GM21825 (cell line): ENCODE results near the gene RHOH.
A peak's percentile ranks its signal among the peaks of the same experiment; 100 is the strongest.

ENCODE experiments used
- ATAC-seq: cut with Tn5 transposase; IDR thresholded peaks from one replicate; pipeline ENCODE4 v1.9.1; 2021; ENCODE audit warnings: mild to moderate bottlenecking, moderate library complexity; ENCODE audit not compliant: unreplicated experiment

RHOH gene

GRCh38 chr4:40204507-40205258, 7.9 kb downstream of the RHOH start:
- ATAC-seq: no peak

GRCh38 chr4:40205259-40206198, 8.7 kb downstream of the RHOH start:
- ATAC-seq: peak; percentile 62

- no peak for ATAC-seq
Measured at GRCh38 chr4:40206426-40206825, 9.6 kb downstream of the RHOH start.

GRCh38 chr4:40209401-40209800, 12.6 kb downstream of the RHOH start:
- no peak for ATAC-seq

GRCh38 chr4:40210776-40211175, 13.9 kb downstream of the RHOH start:
- no peak for ATAC-seq

- ATAC-seq: no peak
Measured at GRCh38 chr4:40211224-40212185, 14.7 kb downstream of the RHOH start.

- ATAC-seq: no peak
Measured at GRCh38 chr4:40212674-40213527, 16.1 kb downstream of the RHOH start.

GRCh38 chr4:40214038-40214437, 17.2 kb downstream of the RHOH start:
- no peak for ATAC-seq

GRCh38 chr4:40214661-40215418, 18.0 kb downstream of the RHOH start:
- no peak for ATAC-seq

GRCh38 chr4:40216622-40217366, 20.0 kb downstream of the RHOH start:
- no peak for ATAC-seq

- no peak for ATAC-seq
Measured at GRCh38 chr4:40221744-40222143, 24.9 kb downstream of the RHOH start.

GRCh38 chr4:40223343-40223742, 26.5 kb downstream of the RHOH start:
- no peak for ATAC-seq

- no peak for ATAC-seq
Measured at GRCh38 chr4:40224432-40224831, 27.6 kb downstream of the RHOH start.

- no peak for ATAC-seq
Measured at GRCh38 chr4:40225497-40225896, 28.7 kb downstream of the RHOH start.

GRCh38 chr4:40227284-40227683, 30.5 kb downstream of the RHOH start:
- peak; percentile 52 for ATAC-seq

- ATAC-seq: peak; percentile 48
Measured at GRCh38 chr4:40228497-40229365, 31.9 kb downstream of the RHOH start.

- ATAC-seq: no peak
Measured at GRCh38 chr4:40231316-40231863, 34.6 kb downstream of the RHOH start.
